DMS 273 (cell line): ENCODE results near the gene TBC1D5.

Experiments used
- DNase-seq: peaks from one replicate; lab custom pipeline; 2025; ENCODE audit not compliant: unreplicated experiment; lab: John Stamatoyannopoulos, UW

TBC1D5 gene

DNA sequence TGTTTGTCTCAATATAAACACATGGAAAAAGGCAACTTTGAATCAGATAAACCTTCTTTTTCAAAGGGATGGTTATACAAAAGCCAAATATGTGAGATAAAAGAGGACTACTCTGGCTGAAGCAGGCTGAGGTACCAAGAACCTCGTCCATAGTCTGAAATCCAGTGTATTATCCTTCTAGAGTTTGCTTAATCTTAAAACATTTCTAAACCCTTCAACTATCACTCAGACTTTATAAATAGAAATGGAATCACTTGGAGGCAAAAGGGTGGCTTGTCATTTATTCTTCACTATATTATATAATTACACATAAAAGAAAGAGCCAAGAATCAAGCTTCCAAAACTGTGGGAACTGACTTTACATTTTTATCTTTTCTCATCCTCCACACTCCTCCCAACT lies 554.1 kb downstream of the TBC1D5 start:
- DNase-seq, result no peak

DNA sequence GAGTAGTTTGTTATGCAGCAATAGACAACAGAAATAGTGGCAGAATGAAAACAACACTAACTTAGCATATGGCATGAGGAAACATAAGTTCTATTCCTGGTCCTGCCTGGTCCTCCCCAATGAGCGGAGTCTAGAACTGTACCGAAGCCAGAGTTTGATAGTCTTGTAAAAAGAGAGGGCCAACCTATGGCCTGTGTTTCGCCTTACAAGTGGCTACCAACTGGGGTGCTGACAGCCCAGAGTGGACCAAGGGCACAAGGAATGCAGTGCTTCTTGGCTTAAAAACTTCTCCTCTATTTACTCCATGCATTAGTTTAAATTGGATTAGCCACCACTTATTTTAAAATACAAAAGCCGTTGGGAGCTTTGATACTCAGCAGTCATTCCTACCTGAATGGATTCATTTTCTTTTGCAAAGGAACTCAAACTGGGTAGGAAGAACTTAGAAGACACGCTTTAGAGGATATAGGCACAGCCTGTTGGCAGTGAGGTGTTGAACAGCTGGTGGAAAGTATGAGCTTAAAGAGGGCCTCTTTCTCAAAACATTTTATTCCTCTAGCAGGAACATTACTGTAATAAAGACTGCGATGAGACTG lies 554.7 kb downstream of the TBC1D5 start:
- DNase-seq, result peak; percentile 32

DNA sequence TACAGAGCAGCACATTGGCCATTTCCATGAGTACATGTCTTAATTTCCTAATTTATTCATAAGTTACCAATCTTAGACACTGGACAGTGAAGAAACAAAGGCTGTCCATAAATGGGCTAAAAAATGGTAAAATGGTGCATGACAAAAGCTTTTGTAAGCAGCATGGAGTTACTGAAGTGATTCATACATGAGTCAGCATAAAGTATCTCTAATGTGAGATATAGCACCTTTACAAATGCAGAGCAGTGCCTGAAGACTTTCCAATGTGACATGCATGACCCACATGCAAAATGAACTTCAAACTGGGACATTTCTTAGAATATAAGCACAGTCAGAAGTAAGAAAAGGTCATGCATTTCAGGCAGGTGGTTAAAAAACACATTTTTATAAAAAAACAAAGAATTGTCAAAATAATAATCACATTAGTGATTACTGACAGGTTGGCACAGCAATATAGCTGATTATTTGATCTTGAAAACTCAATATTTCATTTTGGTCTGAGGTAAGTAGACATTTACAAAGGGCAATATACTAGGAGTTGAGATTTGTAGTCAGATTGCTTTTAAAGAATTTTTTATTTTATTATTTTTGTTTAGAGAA lies 558.4 kb downstream of the TBC1D5 start:
- no peak for DNase-seq

DNA sequence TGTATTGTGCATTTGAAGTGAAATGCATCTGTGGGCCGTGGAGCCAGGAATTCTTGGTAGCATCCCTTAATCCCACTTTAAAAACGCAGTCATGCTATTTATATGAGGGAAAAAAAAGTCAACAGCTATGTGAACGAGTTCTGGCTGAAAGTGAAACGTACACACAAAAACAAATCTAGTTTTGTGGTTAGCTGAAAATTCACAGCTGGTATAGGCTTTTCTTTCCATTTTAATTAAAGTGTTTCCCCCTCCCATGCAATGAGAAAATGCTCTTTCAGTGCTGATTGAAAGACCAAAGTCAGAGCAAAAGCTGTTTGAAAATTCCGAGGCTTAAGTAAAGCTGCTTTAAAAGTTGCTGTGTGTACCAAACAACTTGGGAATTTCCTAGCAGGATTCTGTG lies 560.3 kb downstream of the TBC1D5 start:
- no peak for DNase-seq

DNA sequence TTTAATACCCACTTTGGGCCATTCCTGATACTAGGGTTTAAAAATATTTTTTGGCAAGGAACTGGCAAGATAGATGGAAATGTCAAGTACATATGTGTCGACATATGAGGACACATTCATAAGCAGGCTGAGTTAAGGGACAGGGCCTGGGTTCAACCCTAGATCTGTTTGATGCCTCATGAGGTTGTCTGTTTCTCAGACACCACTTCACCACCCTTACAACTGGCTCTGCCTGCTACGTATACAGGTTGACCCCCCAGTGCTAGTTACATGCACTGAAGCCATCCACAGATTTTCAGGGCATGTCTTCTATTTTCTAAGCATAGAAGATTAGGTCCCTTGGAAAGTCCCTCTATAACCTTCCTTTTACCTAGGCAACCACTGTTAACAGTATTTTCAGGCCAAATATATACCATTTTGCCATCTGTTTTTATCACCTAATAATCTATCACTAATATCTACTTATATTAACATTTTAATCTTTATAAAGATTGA lies 561.0 kb downstream of the TBC1D5 start:
- DNase-seq, result no peak

DNA sequence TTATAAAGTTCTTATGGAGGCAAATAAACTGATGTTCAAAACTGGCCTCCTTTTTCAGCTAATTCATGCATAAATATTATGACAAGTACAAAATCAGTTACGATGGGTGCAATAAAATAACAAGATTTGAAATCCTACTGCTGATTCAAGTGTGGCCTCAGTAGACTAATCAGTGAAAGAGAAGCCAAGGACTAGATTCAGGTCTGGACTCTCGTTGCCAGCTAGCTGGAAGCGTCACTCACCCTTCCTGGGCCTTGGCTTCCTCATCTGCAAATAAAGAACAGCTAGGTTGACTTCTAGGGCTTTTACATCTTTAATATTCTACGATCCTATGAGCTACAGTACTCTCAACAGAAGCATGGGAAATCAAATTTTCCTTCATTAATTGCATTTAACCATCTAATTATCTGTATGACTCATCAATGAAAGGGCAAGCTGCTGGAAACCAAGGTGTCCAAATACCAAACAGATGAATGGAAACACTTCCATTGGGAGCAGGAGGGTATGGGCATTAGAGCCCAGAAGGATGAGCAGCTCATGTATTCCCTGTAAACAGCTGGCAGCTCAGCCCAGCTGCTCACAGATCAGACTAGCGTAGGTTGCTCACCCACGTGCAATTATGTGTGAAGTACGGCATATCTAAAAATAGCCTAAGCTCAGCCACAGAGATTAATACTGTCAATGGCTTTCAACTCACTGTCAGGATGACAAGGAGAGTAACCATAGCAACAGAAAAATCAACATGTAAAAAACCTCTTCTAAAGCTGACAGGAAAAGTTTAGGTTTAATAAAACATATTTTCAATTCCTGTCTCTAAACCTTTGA lies 562.8 kb downstream of the TBC1D5 start:
- peak; percentile 79 for DNase-seq

DNA sequence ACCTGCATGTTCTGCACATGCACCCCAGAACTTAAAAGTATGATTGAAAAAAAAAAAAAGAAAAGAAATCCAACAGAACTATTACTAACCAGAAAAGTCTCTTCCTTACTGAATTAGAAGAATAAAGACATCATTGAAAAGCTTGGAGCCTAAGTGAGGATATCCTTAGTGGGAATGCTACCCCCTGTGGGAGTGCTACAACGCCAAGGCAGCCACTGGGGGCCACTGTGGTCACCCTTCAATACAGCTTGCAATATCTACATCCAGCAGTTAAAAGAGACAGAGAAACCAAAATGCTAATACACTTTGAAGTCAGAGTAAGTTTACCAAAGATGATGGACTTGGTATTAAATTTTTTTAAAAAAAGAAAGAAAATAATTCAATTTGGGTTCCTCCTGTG lies 565.7 kb downstream of the TBC1D5 start:
- DNase-seq, result no peak

DNA sequence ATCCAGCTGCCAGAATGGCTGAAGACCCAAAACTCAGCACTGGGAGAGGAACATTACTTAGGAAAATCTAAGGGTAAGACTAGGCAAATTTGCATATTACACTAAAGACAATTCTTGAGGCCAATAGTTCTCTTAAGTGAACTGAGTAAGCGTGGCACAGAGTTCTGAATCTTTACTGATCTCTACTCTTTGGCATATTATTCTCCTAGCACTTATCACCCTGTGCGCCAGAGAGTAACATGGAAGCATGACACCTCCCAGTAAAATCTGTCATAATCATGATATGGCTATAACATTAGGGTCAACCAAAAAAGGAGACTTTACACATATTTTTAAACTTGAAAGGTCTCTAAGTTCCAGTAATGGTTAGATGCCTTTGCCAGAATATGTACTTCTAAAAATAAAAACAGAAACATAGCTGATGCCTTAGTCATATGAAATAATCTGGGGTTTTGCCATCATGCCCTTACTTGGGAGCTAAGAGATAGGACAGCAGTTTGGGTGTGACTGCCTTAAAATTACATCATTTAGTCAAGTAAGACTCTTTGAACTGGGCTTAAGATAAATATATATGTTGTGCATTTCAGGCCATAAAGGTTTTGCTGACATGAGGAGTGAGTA lies 567.1 kb downstream of the TBC1D5 start:
- no peak for DNase-seq

DNA sequence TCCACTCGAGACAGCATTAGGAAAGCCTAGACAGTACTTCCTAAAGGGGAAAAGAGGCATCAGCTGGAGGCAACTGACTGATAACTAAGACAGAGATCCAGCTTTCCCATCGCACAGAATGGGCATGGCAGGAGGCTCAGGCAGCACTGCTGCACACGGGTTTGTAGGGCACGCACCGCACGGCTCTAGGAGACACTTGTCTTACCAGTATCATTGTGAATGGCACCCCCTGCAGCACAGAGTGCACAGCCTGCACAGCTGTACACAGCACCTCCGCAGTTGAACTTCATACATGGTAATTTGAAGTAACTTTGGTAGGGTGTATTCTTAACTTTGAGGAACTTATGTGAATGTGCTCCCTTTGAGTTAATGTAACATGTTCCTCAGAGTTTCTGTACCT lies 576.1 kb downstream of the TBC1D5 start:
- DNase-seq, result peak; percentile 31

DNA sequence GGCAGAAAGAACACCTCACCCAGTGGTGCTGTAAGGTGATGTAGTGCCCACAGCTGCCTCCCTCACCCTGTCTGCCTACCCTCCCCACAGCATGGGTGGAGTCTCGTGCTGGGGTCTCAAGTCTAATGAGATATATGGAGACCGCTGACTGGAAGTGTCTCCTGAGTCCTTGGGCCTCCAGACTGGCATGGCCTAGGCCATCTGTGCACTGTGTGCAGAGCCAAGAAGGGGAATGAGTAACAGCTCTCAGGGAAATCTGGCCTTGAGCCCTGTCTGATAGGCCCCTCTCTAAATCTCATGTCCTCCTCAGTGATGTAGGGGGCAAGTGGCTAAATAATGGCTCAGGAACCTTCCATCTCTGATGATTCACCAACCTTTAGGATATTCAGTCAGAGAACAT lies 580.3 kb downstream of the TBC1D5 start:
- peak; percentile 82 for DNase-seq

DNA sequence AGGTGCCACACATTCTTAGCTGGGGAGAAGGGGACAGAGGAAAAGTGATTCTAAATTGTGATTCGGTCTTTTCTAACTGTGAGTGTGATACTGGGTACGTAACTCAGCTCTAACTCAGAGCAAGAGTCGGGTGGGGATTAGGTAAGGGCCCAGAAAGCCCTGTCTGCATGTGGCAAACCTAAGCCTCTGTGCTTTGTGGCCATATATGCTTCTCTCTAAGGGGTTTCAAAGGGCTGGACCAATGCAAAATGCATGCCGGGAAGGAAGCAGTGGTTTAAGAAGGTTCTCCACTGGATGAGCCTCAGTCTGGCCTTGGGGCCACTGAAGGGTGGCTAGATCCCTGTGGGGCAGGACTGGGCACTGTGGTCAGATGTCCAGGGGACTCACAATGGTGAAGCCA lies 581.8 kb downstream of the TBC1D5 start:
- no peak for DNase-seq

DNA sequence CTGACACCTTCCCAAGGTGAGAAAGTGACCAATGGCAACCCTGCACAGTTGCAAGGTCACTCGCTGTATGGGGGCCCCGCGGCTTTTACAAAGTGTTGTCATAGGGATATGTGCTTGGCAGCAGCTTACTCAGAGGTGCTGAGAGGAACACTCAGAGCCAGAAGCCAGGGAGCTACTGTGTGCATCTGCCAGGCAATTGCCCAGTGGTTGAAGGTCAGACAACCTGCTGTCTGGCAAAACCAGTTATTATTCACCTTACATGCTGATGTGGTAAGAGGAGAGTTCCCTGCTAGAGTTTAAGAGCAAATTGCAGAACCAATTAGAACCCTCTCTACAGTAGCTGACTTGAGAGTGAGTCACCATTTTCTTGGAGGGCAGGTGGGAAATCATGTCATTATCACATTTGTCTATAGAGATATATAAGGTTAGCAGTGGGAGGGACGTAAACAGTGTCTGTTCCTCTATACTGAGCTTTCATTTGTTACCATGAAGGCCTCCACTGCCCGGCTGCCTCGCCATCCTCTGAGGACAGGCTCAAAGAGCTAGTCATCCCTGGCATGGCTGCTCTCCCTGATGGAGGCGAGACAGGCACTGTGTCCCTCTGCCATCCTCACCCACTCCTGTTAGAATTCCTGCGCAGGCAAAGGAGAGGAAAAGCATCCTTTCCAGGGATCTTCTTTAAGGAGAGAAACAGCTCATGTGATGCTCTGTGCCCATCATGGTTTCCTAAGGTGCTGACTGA lies 583.3 kb downstream of the TBC1D5 start:
- no peak for DNase-seq

DNA sequence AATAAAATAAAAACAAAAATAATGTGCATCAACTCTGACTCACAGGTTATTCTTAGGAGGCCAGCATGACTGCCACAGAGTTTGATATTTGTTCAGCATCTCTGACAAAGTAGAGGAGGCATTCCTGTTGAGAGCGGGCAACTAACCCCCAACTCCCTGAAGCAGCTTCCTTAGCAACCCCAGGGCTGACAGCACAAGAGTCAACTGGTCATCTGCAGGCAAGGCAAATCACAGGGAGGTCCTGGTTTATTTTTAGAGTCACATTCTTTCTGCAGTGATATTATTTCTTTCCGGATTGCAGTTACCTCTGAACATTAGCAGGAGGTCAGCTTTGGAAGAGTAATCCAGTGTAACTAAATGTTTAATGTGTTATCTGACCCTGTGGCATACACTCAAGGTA lies 584.7 kb downstream of the TBC1D5 start:
- no peak for DNase-seq

DNA sequence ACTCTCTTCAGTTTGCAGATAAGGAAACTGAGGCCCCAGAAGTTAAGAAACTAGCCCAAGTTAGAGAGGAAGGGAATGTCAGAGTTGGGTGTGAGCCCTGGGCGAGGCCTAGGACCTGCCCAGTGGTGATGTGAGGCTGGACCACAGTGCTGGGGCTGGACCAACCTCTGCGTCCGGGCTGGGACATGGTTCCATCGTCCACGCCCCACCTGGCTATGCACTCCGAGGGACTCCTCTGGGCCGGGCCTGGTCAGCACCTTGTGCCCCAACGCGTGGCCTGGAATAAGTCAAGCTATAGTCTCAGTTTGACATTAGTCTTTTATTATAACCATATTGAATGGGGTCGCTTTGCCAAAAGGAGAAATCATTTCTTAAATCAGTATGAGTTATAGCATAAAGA lies 585.6 kb downstream of the TBC1D5 start:
- DNase-seq, result no peak

DNA sequence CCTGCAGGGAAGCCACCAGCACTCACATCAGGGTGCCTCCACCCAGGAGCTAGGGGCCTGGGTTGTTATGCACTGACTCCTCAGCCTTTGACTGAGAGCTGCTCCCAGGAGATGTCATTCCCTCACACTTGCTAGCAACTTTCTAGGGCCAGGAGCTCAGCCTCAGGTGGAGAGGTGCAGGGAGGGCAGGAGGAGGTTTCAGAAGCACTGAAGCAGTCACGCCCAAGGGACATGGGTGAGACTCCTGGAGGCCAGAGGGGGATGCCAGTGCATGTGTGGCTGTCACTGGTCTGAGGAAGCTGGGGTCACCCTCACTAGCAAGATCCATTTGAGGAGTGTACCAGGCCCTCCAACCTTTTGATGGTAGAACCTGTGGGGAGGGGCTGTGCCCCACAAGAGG lies 586.5 kb downstream of the TBC1D5 start:
- DNase-seq, result no peak

DNA sequence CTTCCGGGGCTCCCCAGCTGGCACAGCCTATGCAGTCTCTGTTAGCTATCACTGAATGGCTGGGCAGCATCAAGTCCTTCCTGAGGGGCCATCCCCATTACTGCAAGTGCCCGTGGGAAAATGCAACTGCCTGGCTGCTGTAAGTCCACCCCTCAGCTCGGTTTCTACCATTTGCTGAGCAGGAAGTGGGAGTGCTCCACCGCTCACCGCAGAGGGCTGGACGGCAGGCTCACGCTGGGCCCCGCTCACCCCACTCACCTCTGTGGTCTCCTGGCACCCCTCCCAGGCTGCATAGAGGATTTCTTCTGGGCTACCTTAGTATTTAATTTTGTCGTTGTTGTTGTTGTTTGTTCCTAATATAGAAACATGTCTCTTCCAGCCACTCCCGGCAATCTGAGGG lies 587.5 kb downstream of the TBC1D5 start:
- no peak for DNase-seq

DNA sequence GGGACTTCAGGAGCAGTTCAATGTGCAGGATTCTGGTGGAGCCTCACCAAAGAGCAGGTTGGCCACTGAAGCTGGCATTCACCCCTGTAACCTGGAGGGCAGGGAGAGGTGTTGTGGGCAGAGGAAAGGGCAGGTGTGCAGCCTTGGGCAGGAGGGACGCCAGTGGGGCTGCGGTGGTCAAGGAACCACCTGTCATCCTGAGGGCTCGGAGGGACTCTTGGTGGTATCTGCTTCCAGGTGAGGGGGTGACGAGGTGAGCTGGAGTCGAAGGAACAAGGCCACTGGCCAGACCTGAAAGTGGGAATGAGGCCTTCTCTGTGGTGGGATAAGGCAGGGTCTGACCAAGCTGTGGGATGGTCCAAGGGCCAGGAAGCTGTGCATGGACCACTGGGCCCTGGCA lies 588.2 kb downstream of the TBC1D5 start:
- no peak for DNase-seq

DNA sequence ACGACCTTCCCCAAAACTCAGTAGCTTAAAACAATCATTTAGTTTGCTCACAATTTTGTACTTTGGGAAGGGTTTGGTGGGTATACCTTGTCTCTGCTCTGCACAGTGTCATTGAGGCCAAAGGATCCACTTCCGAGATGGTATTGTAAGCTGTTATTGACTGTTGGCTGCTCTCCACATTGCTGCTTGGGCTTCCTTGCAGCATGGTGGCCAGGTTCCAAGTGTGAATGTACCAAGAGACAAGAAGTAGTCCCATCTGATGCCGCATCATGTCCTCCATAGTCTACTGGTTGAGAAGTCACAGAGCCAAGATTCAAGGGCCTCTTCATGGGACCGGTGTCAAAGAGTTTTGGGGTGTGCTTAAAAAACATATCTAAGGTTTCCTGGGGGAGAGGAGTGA lies 589.2 kb downstream of the TBC1D5 start:
- DNase-seq, result no peak

DNA sequence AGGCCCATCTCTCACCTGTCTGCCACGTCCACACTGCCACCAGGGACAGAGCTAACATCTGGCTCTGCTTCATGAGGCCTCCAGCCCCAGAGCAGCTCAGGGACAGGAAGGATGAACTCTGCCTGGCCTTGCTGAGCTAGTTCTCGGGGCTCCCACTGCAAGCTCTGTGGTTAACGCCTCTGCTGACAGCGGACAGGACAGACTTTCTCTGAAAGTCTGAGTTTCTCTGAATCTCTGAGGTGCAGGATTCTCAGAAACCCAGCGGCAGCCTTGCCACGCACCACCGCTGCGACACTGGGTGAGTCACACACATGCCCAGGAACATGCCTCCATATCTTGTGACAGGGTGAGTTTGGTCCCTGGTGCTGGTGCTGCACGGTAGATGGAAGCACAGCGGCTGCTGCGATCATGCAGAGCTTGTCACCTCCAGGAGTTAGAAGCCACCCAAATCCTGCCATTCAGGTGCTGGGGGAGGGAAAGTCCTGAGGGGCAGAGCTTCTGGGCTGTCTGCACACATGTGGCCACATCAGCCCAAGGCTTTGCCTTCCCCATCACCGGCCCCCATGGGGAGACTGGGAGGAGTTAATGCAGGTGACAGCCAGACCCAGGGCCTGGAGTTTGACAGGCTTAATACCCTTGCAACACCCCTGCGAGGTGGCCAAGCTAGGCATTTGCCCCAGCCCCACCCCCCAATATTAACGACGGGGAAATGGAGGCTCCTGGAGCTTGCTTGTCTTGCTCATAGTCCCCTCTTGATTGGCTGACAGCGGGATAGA lies 590.6 kb downstream of the TBC1D5 start:
- DNase-seq, result no peak

DNA sequence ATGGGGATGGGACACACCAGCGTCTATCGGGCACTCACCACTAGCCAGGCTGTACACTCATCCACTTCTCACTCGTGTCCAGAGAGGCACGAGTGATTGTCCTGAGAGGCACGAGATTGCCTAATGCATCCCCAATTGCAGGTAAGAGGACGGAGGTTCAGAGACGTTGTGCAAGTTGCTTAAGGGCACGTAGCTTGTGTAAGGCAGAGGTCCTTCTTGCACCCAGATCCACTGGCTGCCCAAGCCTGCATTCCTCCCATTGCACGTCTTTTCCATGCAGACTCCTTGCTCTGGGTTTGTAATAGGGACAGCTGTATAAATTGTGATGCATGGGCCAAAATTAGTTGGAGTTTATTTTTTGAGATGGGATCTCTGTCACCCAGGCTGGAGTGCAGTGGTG lies 593.4 kb downstream of the TBC1D5 start:
- no peak for DNase-seq

DNA sequence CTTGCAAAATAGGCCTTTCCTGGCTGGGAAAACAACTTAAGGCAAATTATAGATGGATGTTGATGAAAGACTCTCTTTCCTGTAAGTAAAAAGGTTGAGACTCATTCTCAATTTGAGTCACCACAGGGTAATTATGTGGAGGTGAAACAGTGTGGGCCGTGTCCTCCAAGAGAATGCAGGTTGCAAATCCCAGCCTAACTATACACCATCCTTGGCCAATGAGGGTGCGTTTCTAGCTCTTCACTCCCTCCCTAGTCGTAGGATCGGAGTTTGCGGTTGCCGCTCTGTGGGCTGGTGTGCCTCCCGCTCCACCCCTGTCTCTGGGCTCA lies 597.8 kb downstream of the TBC1D5 start:
- no peak for DNase-seq
